GM21515 (cell line): ENCODE measurements around the gene TMEM72.

Experiments
- ATAC-seq: cut with Tn5 transposase; IDR thresholded peaks from one replicate; pipeline ENCODE4 v1.9.1; 2021; ENCODE audit not compliant: unreplicated experiment

The TMEM72 gene

DNA sequence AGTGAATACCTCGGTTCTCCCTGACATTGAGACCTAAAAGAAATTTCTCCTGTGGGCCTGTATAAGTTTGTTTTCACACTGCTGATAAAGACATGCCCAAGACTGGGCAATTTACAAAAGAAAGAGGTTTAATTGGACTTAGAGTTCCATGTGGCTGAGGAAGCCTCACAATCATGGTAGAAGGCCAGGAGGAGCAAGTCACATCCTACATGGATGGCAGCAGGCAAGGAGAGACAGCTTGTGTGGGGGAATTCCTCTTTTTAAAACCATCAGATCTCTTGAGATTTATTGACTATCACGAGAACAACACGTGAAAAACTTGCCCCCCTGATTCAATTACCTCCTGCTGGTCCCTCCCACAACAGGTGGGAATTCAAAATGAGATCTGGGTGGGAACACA, 6.7 kb downstream of the TMEM72 start:
- ATAC-seq, result no peak

DNA sequence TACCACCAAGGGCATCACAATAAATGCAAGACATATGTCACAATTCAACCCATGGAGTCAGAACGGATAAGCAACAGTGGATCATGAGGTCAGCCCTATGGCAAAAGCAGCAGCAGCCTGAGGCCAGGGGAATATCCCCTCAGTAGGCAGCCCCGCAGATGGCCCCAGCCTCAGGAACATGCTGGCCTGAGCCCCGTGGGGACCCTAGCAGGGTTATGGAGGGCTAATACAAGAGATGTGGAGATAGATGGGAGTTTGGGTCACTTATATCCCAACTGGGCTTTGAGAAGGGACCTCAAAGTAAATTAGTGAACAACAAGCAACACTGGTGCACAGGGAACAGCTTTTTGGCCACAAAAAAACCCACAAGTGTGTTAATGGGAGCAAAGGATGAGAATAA, 9.1 kb downstream of the TMEM72 start:
- no peak for ATAC-seq

GRCh38 chr10:44921061-44921460, 9.9 kb downstream of the TMEM72 start:
- no peak for ATAC-seq

DNA sequence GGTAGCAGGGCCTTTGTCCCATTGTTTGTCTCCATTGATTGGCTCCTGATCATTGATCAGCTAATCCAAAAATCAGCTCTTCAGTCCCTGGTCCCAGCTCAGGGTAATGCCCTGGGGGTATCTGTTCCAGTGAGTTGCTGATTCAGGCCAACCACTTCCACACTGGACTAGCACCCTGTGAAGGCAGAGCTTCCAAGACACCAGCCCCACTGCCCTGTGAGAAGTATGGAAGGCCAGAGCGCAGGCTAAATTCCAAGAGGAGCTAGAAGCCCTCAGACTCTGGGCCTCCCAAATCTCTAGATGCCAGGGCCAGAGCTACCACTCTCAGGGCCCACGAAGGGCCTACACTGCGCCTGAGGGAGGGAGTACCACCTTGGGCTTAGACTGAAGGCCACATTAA, 10.4 kb downstream of the TMEM72 start:
- ATAC-seq, result no peak

DNA sequence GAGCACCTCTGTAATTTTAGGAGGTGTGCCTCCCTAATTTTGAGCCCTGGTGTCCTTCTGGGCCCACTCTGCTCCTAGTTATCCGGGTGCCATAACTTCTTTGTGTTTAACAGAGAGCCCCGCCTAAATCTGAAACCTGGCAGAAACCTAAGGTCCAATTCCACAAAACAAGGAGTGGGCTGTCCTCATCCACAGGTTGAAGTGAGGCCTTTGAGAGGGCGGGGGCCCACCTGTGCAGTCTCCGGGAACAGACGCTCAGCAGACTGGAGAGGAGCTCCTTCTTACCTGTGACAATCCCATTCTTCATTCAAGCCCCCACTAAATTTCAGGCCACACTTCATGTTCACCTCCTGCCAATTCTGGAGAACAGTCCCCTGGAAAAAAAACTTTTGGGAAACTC, 10.9 kb downstream of the TMEM72 start:
- ATAC-seq, result no peak

GRCh38 chr10:44922796-44923545, 11.8 kb downstream of the TMEM72 start:
- ATAC-seq, result no peak

- no peak for ATAC-seq
Measured at GRCh38 chr10:44923611-44924010, 12.5 kb downstream of the TMEM72 start.

- no peak for ATAC-seq
Measured at GRCh38 chr10:44924261-44925040, 13.3 kb downstream of the TMEM72 start.

DNA sequence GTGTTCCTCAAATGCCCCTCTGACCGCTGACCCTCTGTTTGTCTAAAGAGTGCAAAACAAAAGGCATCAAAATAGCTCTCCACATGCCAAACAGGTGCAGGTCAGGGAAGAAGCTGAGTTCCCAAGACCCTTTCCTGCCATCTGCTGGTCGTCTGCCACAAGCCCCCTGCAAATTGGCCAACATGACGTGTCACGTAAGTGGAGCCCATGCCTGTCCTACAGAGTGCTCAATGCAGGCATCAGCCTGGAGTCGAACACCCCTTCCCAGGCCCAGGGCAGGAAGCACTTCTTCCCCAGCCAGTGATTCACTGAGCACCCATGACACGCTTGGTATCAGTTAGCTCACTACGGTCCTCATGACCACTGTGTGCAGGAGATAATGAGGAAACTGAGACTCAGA, 14.1 kb downstream of the TMEM72 start:
- no peak for ATAC-seq

DNA sequence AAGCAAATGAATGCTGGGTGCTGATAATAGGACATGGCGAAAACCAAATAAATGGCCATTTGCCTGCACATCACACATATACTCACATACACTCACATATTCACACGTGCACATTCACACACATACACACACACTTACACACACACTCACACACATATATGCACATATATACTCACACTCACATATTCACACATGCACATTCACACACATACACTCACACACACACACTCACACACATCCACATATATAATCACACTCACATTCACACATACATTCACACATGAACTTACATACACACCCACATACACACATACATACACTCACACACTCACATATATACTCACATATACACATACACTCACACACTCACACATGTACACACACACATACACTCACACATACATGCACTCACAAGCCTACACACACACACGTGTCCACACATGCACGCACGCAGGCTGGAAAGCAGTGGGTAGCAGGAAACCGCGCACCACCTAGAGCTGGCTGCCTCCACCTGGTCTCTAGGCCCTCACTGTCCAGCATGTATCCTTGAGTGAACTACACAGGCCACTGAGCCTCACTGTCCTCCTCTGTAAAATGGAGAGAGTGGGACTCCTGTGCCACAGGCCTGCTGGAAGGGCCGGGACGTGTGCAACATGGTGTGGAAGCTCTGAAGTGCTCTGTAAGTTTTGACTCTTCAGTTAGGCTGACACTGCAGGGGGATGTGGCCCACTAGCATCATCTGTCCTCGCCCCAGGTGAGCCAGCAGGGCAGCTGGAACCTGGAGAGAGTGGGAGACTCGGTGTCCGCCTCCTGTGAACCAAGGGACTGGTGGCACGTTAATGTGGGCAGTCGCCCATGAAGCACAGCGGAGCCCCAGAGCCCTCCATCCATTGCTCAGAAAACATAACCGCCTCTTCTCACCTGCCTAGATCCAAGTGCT, 14.9 kb downstream of the TMEM72 start:
- no peak for ATAC-seq

GRCh38 chr10:44926751-44927351, 15.7 kb downstream of the TMEM72 start:
- no peak for ATAC-seq

DNA sequence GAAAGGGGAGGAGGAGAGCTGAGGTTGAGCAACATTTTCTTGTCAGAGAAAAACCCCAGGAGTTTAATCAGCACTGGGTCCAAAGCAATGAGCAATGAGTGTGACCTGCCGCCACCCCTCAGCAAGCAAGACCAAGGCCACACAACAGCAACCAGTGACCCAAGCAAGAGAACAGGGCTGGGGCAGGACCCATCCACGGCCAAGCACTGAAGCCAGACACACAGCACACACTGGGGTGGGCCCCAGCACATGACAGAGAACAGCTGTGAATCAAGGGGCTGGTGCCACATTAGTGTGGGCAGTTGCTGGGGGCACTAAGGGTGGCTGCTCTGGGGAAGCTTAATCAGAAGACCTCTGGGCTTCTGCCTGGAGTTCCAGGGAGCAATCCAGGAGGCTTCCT, 16.2 kb downstream of the TMEM72 start:
- no peak for ATAC-seq

DNA sequence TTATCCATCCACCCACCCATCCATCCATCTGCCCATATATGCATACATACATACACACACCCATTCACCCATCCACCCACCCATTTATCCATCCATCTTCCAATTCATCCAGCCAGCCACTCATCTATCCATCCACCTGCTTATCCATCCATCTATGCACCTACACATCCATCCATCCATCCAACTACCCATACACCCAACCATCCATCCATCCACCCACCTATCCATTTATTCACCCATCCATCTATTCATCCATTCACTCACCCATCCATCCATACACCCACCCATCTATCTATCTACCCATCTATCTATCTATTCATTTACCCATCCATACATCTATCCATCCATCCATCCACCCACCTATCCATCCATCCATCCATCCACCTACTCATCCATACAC, 17.3 kb downstream of the TMEM72 start:
- ATAC-seq, result no peak

DNA sequence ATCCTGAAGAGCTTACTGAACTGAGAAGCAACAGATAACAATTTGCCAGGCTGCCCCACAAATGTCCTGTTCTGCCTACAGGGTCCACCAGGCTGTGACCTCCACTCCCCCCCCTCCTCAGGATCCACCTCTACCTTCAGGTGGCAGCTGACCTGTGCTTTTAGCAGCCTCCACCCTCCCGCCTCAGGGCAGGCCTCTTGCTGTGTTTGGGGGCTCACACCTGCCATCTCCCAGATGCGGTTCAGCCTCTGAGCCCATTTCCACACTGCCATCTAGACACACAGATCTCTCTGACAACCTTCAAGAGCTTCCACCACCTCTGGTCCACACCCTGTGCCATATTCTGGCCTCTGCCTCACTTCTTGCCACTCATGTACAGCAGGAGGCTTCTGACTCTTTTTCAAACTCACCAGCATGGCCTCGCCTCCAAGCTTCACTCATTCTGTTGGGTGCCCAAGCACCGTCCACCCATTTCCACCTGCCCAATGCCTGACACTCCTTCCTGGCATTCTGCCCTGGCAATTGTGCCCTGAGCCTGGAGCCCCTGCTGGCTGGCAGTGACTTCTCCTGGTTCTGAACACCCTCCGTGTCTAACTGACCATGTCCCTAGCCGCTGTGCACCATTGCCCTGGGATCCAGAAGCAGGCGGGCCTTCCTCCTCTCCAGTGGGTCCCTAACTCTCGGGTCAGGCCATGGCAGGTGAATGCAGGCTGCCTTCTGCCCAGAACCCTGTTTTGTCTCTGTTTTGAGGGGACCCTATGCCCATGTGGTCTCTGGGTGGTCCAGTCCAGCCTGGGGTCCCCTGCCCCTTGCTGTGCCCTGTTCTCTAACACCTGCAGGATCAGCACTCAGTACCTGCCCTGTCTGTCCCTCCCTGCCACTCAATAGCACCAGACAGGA, 18.5 kb downstream of the TMEM72 start:
- ATAC-seq, result no peak

- no peak for ATAC-seq
Measured at GRCh38 chr10:44930904-44931620, 19.9 kb downstream of the TMEM72 start.

DNA sequence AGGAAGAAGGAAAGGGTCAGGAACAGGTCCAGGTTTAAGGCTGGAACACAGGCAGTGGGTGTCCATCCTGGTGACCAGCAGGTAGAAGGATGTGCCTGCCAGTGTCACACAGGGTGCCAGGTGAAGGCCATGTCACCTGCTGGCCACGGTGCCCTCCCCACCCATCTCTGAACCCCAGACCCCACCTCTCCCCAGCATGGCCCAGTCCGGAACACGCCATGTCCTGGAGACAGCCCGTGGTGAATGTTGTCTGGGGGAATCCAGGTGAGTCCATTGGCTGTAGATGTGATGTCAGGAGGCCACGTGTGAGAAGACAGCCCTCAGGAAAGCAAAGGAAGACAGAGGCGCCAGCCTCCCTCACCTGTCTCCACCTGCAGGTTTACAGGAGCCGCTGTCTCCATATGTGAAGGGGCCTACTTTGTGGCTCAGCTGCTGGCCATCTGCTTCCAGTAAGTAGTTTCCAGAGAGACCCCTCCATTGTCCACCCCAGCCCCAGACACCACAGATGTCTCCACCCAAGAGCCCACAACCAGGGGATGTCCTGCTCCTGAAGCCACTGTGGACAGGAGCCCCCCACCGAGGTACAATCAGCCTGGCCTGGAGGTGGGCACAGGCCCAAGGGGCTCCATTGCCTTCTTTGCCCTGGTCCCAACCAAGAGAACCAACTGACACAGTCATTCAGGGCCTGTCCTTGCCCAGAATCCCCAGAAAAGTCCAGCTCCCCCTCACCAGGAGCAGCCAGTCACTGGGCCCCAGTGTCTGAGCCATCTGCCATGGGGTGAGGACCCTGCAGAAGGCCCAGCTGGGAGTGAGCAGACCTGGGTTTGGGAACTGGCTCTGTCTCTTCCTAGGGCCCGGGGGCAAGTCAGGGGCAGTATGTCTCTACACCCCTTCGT, 20.7 kb downstream of the TMEM72 start:
- no peak for ATAC-seq

DNA sequence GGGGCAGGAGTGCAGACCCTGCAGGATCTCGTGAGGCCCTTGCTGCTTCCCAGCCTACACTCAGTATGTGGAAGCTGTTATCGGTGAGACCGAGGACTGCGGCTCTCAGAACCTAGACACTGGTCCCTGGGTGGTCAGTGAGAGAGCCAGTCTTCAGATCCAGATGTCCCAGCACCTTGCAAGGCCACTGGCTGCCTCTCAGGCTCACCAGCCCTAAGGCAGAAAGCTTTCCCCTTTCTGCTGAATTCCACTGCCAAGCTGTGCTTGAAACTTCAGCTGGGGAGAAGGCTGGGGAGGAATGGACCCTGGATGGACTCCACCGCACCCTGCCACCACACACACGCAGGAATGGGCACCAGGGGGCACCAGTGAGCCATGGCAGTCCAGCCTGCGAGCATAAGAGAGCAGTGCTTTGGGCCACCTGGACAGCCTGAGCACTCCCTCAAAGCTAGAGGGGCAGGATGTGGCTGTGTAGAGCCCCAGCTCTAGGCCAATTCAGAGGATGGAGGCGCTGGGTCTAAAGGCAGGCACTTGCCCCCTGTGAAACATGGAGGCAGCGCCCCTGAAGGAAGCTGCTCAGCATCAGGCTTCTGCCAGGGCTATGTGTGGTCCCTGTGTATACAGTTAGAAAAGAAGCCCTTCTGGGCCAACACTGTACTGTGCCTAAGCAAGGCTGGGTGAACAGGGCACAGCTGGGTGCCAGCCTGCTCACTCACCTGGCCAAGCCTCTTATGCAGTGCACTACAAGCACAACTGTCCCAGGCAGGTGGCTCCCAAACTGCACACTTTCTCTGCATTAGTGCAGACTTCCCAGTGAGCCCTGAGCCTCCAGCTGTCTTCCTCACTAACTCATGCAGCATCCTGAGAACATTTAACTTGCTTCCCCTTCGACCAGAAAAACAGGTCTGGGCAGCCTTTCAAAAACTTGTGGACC, 21.6 kb downstream of the TMEM72 start:
- peak; percentile 94 for ATAC-seq
